ENCODE data around the gene OVCA2.

GRCh38 chr17:2081564-2081963, 39.7 kb downstream of the OVCA2 start:
- TF ChIP-seq EZH2 (IDR thresholded peaks at IDR 0.05) (no peak), POLR2AphosphoS5 (IDR thresholded peaks at IDR 0.05; ENCODE audit: borderline replicate concordance, low read depth, low read length) (no peak), FOXP2 (optimal IDR thresholded peaks at IDR 0.05; ENCODE audit: control extremely low read depth, extremely low read length, insufficient read depth) (no peak)
